Measurements from ENCODE around the gene FAM187B.

Gene FAM187B

GRCh38 chr19:35213663-35214632 is 14.6 kb downstream of the FAM187B start (continued):
- TF ChIP-seq ZNF280D (tag by site-specific recombination; IDR thresholded peaks at IDR 0.05) (no peak), ZNF664 (tag by site-specific recombination; IDR thresholded peaks at IDR 0.05) (no peak), ZSCAN4 (tag by site-specific recombination; IDR thresholded peaks at IDR 0.05) (0 out of 2 replicates have a peak, but pooled peaks have one; percentile 9), INSM2 (tag by site-specific recombination; IDR thresholded peaks at IDR 0.05) (peak; percentile 75), ZBTB11 (tag by site-specific recombination; conservative IDR thresholded peaks at IDR 0.05; ENCODE audit: low read depth) (no peak), ZNF350 (tag by site-specific recombination; IDR thresholded peaks at IDR 0.05) (no peak), ZNF692 (tag by site-specific recombination; IDR thresholded peaks at IDR 0.05) (peak; percentile 91), ZNF324 (tag by site-specific recombination; IDR thresholded peaks at IDR 0.05) (peak; percentile 50; the same call in 1 of the 2 replicates), ZNF311 (tag by site-specific recombination; IDR thresholded peaks at IDR 0.05; ENCODE audit: borderline replicate concordance) (no peak), ZNF24 (tag by site-specific recombination; IDR thresholded peaks at IDR 0.05) (peak; percentile 55; the same call in 1 of the 2 replicates), TRIM28 (IDR thresholded peaks at IDR 0.05; ENCODE audit: borderline replicate concordance, low read length) (no peak), ZNF341 (tag by site-specific recombination; IDR thresholded peaks at IDR 0.05; ENCODE audit: low read depth) (peak; percentile 93), ZBTB21 (tag by site-specific recombination; IDR thresholded peaks at IDR 0.05) (peak; percentile 88), WT1 (tag by site-specific recombination; IDR thresholded peaks at IDR 0.05) (0 out of 2 replicates have a peak, but pooled peaks have one; percentile 7), ZBTB8A (tag by site-specific recombination; IDR thresholded peaks at IDR 0.05) (peak; percentile 61), GLIS1 (tag by site-specific recombination; IDR thresholded peaks at IDR 0.05) (no peak), FEZF1 (tag by site-specific recombination; IDR thresholded peaks at IDR 0.05) (peak; percentile 36), ZBTB10 (tag by site-specific recombination; IDR thresholded peaks at IDR 0.05) (peak; percentile 47; the same call in 1 of the 2 replicates), KLF7 (tag by site-specific recombination; IDR thresholded peaks at IDR 0.05; ENCODE audit: borderline replicate concordance) (peak; percentile 20), ZNF549 (tag by site-specific recombination; IDR thresholded peaks at IDR 0.05) (no peak), ZNF184 (tag by site-specific recombination; IDR thresholded peaks at IDR 0.05) (peak; percentile 82), ZNF768 (tag by site-specific recombination; IDR thresholded peaks at IDR 0.05) (no peak)
